TTC549 (cell line): ENCODE results near the gene SSTR5.

ENCODE experiments used
- FAIRE-seq: peaks from 2 replicates; lab custom pipeline; 2012; peaks lifted over from hg19 to GRCh38; lab: Jason Lieb, UNC

SSTR5 gene

DNA sequence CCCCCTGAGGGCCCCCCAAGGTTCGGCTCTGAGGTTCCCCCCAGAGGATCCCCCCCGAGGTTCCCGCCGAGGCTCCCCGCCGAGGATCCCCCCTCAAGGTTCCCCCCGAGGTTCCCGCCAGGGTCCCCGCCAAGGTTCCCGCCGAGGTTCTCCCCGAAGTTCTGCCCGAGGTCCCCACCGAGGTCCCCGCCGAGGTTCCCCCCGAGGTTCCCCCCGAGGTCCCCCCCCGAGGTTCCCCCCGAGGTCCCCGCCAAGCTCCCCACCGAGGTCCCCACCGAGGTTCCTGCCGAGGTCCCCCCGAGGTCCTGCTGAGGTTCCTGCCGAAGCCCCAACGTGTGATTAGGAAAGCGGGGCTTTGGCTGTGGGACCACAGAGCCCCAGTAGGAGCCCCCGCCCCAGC lies 32.2 kb upstream of the SSTR5 start:
- no peak for FAIRE-seq

DNA sequence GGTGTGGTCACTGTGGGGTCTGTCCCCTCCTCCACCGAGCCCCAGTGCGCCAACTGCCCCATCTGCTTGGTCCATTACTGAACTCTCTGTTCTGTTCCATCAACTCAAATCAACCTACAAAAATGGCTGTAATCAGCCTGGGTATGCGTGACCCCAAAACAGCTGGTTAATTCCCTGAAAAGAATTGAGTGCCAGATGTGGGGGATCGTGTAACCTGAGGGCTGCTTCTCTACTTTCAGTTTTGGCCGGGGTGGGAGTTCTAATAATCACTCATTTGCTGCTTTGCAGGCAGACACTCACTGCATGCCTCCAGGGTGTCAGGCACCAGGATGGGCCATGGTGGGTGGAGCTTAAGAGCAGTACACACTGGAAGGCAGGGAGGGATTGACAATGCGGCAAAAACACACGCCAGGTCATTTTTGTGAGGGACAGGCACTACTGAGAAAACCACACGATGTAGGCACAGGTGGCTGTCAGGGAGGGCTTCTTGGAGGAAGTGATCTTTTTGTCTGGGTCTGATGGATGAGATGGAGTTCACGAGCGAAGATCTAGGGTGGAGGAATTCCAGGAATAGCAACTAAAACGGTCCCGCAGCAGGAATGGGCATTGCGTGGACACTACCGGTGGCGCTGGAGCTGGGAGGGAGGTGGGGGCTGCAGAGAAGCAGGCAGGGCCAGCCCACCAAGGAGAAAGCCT lies 30.4 kb upstream of the SSTR5 start:
- FAIRE-seq = no peak

DNA sequence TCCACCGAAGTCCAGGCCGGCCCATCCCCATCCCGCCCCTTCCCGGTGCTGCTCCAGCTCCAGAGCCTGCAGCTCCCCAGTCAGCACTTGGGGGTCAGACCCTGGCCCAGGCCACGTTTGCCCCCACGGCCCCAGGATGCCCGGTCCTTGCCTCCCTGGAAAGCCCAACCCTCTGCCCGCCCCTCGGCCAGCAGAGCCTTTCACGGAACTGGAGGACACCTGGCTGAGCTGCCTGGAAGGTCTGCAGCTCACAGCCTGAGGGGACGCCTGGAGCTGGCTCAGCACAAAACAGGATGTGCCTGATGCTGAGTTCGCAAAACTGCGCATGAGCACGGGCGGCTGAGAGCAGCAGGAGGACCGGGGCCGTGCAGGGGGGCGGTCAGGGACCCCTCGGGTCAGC lies 29.7 kb upstream of the SSTR5 start:
- FAIRE-seq = no peak

DNA sequence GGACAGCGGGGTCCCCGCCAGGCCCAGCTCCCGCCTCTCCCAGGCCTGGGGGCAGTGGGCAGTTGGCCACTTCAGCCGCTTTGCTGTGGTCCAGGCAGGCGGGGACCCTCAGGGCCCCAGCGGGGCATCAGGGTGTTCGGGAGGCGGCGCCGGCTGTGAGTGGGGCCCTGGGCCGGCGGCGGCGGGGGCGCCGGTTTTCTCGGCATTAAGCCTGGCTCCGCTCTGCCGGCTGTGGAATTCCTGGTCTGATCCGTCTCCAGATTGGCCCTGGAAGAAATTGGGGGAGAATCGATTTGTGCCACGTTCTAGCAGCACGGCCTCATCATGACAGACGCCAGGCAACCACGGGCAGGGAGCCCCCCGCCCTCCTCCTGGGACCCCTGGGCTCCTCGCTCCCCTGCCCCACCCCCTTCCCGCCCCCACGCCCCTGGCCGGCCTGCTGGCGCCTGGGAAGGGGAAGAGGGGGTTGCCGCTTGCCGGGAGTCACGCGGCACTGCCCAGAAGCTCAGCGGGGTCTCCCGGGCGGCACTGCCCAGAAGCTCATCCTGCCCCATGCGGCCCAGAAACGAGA lies 28.6 kb upstream of the SSTR5 start:
- no peak for FAIRE-seq

DNA sequence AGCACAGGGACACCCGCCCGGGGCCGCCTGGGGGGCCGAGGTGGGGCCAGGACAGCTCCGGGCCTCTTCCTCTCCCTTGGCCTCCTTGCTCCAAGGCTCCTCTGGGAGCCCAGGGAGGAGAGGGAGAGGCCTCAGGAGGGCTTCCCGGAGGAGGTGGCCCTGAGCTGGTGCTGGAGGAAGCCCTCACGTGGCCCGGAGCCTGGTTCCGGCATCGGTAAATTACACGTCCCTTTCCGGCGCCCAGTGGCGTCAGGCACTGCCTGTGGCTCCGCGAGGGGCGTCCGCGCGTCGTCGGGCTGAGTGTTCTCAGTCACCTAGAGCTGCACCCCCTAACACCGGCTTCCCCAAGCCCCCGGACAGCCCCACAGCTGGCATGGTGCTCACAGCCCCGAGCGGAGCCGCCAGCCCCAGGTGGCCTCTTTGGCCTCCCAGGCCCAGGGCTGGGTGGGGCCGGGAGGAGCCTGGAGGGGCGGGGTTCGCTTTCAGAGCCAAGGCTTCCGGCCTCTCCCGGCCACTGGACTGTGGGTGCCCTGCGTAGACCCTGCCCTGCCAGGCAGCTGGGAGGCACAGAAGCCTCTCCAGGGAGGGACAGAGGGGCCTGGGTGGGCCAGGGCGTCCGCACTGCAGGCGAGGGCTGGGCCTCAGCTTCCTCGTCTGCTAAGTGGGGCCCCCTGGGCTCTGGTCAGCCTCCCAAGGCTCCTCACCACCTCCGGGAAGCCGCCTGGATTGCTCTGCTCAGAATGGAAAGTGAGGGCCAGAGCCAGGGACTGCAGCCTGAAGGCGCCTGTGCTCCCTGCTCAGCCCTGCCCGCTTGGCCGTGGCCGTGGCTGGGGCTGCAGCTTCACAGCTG lies 27.9 kb upstream of the SSTR5 start:
- no peak for FAIRE-seq

DNA sequence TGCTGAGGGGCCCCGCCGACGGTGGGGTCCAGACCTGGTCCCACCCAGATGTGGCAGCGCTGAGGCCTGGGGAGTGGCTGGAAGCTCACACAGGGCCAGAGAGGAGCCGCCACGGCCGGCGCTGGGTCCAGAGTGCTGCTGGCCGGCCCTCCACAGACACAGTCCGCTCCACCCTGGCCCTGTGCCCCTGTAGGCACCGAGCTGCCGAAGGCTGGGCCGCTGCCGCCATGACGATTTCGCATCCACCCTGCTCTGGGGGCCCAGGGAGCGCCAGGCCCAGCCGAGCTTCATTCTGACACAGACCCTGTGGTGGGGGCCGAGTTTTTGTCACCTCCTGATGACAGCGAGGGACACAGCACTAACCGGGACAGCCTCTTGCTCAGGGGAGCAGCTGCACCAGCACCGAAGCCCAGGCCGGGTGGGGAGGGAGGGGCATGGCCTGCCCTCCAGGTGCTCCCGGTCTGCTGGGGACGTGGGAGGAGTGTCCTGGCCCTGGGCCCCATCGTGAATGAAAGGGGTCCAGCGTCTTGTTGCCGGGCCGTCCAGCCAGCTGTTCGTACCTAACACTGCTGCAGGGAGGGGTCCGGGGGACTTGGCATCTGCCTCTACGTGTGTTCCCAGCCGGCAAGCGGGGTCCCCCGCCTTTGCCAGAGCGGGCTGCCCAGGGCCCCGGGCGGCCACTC lies 27.1 kb upstream of the SSTR5 start:
- FAIRE-seq = no peak

DNA sequence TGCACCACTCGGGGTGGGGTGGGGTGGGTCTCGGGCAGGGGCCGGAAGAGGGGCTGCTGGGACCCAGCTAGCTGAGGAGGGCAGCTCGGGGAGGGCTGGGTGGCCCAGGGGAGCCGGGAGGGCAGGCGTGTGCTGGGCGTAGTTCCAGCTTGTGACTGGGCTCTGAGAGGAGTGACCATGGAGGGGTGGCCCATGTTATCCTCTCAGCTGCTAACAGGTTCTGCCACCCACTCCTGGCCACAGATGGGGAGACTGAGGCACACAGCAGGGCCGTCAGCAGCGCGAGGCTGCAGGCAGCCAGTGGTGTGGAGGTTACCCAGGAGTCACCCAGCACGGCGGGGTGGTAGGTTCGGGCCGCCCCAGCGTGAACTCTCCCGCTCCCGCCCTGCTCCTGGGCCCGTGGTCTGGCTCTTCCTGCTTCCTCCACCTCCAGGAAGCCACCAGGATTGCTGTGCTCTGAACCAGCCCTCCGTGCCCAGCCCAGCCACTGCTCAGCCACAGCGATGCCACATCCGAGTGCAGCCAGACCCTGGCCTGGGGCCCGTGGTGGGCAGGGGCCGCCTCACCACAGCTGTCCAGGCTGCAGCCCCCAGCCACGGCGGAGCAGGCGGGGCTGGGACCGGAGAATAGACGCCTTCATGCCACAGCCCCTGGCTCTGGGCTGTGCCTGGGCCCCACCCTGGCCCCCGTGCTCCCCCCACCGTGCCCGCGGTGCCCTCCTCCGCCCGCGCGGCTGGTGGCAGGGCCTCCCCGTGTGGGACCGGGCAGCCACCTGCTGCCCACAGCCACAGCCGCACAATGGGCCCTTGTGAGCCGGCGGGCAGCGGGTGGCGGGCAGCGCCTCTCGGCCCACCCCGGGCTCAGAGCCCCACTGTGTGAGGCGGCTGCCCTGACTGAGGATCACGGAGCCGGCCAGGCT lies 26.3 kb upstream of the SSTR5 start:
- no peak for FAIRE-seq

DNA sequence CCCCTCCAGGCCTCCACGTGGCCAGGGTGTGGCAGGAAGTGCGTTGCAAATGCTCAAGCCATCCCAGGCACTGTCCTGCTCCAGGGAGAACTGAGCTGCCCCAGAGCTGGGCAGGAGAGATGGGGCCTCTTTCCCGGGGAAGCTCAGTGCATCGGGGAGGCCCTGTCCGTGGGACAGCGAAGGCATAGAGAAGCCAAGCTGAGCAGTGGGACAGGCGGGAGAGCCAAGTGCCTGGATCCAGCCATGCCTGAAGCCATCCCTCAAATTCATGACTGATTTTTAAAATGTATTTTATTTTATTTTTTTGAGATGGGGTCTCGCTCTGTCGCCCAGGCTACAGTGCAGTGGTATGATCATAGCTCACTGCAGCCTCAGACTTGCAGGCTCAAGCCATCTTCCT lies 25.4 kb upstream of the SSTR5 start:
- no peak for FAIRE-seq

DNA sequence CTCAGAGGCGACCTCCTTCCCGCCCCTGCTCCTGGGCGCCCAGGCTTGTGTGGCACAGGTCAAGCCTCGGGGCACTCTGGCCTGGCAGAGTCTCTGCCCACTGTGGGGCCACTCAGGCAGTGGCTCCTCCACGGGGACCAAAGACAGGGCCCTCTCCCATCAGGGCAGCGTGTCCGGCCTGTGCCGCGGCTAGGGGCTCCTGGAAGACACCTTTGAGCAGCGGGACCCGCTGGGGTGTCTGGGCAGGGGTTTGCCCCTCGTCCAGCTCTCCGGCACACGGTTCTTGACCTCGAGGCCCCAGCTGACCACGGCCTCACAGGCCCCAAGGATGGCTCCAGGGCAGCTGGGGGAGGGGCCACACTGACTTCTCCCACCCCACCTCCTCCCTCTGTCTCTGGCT lies 24.7 kb upstream of the SSTR5 start:
- no peak for FAIRE-seq

DNA sequence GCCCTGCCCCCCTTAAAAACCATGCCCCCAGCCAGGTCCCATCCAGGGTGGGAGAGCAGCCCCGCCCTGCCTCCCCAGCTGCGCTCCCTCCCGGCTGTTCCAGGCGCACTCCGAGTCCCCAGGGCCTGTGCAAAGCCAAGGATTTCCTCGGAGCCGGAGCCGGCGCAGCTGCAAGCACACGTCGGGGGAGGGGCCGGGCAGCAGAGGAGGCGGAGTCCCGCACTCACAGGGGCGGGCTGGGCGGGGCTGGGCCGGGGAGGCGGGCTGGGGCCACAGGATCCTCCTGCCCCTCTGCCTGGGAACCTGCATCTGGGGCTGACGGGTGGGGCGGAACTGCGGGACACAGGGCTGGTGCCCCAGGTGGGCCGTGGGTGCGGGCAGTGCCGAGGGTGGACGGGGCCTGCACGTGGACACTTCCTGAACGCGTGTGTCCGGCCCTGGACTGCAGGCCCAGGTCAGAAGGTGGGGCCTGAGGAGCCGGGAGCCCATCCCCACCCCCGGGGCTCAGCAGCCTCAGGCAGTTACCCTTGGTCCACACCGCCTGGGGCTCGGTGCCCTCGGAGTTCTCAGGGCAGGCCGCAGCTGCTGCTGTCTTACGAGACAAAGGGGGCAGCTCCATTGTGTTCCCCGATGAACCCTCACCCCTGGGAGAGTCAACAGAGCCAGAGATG lies 24.0 kb upstream of the SSTR5 start:
- no peak for FAIRE-seq

DNA sequence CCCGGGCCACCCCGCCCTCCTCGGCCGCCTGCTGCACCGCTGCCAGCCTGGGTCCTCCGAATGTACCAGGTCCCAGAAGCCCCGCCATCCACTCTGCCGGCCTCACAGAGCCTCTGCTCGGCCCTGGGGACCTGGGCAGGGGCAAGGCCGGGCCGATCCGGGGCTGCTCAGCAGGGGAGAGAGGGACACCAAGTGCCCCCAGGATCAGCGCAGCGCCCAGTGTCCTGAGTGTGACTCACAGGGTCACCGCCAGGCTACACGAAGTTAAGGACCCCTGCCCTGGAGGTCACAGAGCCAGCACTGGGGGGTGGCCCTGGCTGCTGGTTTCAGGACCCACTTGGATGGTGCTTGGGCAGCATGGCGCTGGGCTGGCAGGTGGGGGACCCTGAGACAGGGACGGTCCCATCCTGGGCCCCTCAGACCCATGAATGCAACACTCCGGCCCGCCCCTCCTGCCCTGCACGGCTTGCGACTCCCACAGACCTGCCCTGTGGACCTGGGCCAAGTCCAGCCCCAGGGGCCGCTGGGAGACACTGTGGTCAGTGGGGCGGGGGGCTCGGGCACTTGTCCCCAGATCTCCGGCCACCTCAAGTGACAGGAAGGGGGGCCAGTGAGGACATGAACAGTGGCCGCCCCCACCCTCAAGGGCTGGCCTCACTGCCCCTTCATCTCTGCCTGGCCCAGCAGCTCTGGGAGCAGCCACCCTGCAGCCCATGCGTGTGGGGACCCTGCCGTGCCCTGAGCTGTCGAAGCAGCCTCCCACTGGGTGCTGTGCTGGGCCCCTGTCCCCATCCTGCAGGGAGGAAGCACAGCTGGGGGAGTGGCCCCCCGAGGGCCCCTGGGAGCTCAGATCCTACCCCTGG lies 23.2 kb upstream of the SSTR5 start:
- FAIRE-seq = no peak

DNA sequence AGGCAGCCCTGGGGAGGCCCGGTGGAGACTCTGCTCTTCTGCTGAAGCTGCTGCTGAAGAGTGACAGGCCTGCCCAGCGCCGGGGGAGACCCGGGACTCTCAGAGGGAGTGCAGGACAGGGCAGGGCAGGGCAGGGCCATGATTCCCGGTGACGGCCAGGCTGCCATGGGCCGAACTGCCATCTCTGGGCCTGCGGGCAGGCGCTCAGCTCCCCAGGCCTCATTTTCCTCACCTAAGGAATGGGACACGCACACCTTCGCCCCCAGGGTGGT lies 22.6 kb upstream of the SSTR5 start:
- FAIRE-seq = no peak

DNA sequence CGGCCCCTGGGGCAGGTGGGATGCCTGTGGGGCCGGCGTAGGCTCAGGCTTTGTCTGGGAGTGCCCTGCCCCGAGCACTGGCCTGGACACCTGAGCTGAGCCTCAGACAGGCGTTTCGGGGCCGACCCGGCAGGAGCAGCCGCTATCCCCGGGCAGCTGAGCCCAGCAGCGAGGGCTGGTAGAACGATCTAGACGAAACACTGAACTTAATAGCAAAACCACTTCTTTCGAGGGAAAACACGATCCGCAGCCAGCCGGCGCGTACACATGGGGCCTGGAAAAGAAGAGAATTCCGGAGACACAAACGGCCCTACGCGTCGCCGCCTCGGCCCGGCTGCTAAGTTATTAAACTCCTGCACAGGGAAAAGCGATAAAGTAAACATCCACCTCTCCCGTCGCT lies 22.0 kb upstream of the SSTR5 start:
- FAIRE-seq = no peak

DNA sequence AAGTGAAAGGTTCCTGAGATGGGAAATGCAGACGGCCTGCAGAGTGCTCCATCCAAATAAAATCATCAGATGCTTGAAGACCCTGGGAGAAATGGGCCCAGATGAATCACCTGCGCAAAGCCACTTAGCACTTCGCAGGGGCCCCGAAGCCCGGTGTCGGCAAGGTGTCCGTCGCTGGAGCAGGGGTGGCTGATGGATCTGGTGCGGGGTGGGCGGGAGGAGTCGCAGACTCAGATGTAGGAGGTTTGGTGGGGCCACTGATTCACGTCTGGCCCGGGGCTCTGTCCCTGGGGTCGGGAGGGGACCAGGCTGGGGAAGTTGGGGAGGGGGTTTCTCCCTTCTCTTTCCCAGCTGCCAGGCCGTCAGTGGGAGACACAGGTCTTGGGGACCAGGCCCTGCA lies 21.6 kb upstream of the SSTR5 start:
- FAIRE-seq = no peak

DNA sequence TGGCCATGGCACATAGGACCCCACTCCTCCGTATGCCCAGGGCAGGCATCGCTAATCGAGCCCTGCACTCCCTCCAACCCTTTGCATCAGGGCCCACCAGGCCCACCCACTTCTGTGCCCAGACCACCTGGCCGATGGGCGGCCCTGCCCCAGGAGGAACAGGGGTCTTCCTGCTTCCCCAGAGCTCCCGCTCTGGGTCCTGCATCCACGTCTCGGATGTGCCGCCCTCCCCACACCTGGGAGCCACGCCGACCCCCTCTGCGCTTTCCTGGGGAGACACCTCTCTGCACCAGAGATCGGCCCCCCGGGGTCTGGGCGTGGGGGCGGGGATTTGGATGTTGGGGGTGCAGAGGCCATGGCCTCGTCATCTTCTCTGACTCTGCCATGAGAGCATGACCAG lies 21.1 kb upstream of the SSTR5 start:
- FAIRE-seq = no peak

DNA sequence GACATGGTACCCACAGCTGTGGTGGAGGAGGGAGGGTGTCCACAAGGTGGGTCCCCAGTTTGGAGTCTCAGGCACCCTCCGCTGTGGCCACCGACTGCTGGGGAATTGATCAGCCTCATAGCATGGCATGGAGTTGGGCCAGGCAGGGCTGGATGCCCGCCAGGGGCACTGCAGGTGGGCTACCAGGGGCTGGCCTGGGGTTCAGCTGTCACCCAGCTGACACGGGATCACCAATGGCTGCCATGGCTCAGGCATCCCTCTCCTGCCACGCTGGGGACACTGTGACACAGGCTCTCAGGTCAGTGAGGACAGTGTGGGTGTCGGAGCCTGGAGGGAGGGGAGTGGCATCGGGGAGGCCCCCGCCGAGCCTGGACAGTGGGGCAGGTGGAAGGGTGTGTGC lies 19.8 kb upstream of the SSTR5 start:
- FAIRE-seq = no peak

DNA sequence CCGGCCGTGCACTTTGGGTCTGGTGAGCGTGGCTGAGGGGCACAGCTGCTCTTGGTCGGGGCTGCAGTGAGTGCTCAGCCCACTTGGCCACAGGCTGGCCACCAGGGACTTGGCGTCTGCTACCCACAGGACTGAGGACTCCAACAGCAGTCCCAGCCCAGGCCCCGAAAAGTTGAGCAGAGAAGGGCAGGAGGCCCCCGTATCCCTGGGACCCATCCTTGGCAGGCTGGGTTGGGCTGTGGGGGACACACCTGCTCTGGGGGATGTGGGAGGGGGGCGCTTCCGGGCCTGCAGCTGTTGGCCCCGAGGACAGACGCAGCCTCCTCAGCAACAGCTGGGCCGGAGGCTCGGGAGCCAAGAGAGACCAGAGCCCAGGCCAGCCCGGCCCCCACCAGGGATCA lies 19.4 kb upstream of the SSTR5 start:
- FAIRE-seq = no peak

DNA sequence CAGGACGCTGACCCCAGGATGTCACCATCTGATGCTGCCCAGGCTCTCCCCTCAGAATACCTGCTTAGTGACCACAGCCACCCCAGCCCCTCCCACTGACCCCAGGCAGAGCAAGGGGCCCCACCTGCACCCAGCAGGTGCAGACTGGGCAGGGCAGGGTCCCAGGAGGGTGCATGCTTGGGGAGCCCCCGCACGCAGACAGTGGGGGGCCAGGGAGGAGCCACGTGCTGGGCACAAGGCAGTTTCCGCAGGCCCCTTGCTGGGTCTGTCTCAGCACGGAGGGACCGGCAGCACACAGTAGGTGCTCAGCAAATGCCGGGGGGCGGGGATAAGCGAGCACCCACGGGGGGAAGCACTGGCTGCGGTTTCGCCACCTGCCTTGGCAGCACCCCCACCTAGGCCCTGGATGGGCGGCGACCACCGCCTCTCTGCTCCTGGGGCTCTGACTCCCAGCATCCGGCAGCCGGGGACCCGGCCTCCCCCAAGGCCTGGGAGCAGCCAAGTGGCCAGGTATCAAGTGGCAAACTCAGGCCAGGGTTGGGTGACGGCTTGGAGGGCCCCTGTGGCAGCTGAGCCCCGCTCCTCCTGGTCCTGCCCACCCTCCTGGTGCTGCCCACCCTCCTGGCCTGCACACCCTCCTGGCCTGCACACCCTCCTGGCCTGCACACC lies 18.7 kb upstream of the SSTR5 start:
- FAIRE-seq = no peak

DNA sequence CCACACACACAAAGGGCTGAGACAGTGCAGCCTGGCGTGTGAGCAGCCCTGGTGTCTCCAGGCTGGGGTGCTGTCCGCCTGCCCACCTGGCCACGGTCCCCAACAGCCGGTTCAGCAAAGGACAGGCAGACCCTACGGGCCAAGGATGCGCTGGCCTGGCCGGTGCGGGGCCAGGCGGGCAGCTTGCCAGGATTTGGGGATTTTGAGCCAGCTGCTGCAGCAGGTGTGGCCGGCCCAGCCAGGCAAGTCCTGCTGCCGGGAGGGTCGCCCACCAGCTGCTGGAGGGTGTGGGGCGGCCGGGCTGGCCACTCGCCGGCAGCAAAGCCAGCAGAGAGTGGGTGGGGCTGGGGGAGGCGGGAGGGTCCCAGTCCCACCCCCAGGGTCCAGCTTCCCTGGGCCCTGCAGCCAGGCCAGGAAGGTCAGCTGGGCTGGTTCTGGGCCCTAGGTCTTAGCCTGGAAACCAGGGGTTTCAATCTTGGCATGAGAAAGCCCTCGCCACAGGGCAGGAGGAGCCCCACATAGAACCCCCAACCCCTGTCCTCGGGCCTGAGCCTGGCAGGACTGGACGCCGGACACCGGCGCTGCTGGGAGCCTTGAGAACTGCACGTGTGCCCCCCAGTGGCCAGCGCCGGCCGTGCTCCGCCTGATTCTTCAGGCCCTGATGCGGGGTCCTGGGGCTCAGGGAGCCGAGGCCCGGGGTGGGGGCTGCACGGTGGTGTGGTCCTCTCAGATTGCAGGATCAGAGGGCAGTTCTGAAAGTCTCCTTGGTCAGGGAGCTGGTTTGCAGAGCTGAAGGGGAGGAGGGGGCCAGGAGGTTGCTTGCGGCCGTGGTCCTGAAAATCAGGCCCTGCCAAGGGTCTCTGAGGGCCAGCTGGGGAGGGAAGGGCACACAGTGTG lies 17.6 kb upstream of the SSTR5 start:
- FAIRE-seq = no peak
